HG02610 (cell line): ENCODE measurements around the gene DCAF8.
A peak's percentile ranks its signal among the peaks of the same experiment; 100 is the strongest.

Source experiments
- ATAC-seq: cut with Tn5 transposase; IDR thresholded peaks from one replicate; pipeline ENCODE4 v1.9.1; 2021; ENCODE audit warnings: mild to moderate bottlenecking, moderate library complexity; ENCODE audit not compliant: unreplicated experiment

DCAF8 gene

DNA sequence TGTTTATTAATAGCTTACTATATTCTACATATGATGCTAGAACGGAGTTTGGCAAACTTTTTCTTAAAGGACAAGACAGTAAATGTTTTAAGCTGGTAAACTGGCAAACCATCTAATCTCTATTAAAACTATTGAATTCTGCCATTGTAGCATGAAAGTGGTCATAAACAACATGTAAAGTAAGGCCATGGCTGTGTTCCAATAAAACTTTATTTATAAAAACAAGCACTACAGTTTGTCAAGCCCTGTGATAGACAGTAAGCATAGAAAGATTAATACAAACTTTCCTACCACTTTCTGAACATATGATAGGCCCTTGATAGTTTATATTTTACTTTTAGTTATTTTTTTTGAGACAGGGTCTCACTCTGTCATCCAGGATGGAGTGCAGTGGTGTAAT, 34.8 kb downstream of the DCAF8 start:
- no peak for ATAC-seq

DNA sequence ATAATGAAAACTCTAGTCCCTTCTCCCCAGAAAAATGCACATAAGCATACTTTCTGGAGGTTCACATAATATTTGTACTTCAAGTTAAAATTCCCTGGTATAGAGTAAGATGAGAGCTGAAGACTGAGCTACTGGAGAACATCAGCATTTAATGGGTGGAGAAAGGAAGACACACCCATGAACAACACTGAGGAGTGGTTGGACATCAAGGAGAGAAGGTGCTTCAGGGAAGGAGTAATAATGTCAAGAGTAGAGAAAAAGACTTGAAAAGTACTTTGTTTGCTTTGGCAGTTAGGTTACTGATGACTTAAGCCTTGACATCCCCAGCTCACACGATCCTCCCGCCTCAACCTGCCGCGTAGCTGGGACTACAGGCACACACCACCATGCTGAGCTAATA, 35.3 kb downstream of the DCAF8 start:
- peak; percentile 27 for ATAC-seq

DNA sequence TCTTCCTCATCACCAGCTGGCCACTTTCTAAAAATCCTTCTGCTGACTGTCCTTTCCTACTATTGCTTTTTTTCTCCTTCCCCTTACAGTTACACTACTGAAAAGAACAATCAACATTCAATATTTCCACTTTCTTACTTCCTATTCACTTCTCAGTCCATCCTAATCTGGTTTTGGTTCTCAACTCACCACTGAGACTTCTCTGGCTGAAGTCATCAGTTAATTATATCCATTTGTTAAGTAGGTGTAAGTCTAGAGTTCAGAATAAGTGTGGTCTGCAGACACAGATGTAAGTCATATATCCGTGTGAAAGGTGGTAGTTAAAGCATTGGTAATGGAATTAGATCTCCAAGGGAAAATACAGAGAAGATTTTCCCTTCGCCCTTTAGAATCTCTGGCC, 35.7 kb downstream of the DCAF8 start:
- peak; percentile 76 for ATAC-seq

DNA sequence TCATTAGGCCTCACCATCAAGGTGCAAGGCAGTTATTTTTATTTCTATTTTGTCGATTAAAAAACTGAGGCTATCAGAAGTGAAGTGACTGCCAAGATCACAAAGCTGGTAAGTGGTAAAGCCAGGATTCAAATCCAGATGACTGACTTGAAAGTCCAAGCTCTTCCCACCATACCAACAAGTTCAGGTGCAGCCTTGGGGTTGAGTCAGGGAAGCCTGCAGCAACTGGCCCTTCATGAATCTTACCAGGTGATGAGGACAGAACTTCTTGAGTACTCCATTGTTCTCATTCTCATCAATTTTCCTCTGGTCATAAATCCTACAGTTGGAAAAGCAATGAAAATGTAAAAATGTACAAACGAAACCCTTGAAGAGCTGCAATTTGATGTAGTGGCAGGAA, 37.0 kb downstream of the DCAF8 start:
- no peak for ATAC-seq

DNA sequence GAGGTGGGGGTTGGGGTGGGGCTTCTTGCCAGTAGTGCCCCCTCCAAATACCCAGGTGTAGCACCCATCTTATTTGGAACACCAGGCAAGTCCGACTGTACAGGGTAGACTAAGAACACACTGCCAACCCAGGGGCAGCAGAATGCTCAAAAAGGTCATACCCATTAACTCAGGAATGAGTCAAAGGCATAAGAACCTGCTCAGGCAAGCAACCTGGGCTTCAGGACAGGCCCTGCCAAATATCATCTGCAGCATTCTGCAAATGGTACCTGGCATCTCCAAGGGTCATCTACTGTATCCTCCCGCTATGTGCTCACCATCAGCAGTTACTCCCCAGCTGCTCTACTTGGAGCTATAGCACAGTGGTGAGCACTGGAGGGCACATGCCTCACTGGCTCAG, 37.7 kb downstream of the DCAF8 start:
- ATAC-seq, result no peak

DNA sequence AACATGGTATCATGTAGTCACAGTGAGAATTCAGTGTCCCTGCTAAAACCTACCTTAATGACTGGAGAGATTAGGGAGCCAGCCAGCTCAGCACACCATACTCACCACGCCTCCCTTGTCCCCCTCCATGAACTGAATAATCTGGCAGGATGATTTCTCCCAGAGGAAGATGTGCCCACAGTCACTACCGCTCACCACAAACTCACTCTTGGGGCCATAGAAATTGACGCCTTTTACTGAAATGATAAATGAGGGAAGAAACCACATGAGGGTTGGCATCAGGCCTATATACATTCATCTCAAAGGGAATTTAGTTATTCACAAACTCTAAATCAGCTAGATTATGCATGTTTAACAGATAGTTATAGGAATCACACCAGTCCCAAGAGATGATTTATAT, 39.8 kb downstream of the DCAF8 start:
- ATAC-seq, result no peak

DNA sequence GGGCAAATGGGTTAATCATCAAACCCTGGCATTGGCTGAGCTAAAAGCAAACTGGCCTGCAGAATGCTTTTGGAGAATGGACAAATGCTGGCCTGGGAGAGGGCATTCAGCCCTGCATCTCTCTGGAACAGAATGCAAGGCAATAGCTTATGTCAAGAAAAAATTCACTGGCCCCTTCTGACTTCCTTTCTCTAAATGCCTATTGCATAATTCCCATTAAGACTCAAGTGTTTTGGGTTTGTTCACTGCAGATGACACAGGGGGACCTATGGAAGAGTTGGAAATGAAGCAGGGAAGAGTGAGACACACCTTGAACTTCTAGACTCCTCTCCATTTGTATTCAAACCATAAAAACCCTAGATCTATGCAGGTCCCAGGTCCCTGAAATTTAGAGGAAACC, 41.3 kb downstream of the DCAF8 start:
- ATAC-seq, result no peak

DNA sequence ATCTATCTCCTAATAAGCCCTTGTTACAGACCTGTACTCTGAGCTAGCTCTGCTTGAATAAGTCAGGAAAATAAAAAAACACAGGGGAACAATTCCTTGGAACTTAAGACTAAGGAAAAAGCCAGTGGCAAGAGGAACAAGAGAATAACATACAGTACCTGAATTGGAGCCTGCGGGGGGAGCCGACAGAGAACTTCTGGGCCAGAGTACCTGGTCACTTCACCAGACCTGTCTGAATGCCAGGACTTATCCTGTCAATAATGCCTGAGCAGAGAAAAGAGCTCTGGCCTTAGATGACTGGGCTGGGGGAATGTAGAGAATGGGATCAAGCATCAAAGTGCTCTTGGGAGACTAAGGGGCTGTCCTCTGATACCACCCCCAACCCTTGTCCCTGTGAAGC, 42.0 kb downstream of the DCAF8 start:
- no peak for ATAC-seq

DNA sequence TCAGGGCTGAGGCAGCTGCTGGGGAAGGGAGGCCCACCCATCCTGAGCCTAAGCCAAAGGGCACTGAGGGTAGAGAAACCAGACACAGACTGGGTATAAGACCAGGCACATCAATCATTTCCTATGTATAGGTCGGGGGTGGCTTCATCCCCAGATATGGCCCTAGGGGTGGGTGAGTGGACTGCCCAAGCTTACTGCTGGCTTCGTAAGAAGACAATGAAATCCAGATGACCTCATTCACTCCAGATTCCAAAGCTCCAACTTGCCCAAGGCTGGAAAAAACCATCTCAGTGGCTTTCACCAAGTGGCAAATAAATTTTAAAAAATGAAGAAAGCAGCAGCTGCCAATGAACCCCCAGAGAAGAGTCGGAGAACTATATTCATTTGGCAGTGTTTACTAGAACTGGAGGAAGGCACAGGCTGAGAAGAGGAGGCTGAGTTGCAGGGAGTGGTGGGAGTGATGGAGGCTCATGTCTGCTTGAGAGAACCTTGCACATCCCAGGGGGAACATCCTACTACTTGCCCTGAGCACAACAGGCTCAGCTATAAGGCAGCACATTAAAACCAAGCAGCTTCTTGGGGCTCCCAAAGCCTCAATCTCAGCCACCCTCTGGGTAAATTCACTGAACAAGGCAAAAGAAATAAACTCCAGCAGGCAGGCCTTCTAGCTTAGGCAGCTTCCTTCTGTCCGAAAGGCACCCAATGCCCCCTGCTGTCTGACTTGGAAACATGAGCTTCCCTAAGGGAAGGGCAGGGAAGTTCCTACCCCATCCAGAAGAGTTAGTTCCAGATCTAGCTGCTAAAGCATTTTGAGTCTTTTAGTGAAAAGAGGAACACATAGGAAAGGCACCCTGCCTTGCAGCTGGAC, 43.1 kb downstream of the DCAF8 start:
- no peak for ATAC-seq

DNA sequence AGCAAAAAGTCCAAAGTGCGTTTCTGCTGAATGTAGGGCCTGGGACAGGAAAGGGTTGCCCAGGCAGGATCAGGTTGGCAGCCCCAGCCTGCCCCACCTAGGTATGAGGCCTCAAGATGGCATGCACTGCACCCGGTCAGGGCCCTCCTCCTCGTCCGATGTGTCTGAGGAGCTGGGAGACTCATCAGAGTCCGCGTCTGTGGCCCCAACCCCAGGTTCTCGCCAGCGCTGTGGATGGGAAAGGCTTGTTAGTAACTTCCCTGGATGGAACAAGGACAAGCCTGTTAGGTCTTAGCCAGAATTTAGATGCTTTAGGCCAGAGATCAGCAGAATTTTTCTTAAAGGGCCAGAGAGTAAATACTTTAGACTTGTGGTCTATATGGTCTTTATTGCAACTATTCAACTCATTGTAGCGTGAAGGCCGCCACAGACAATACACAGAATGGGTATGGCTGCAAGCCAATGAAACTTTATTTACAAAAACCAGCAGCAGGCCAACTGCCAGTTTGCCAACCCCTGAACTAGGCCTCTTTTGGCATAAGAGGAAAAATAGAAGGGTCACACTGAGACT, 44.8 kb downstream of the DCAF8 start:
- ATAC-seq, result no peak

DNA sequence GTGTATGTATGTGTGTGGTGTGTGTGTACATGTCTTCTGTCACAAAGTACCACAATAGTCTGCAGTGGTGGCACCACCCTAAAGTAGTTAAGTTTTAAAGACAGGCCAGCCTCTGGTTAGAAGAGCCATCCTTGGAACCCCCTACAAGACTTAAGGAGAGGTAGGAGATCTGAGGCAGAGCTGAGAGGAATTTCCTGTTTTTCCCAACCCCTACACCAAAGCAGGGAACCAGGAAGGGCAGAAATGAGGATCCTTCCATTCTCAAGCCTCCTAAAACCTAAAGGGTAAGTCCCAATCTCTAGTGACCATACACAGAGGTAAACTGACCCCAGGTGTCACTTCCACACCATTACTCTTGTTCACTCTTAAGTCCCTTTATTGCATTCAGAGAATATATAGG, 46.0 kb downstream of the DCAF8 start:
- no peak for ATAC-seq

DNA sequence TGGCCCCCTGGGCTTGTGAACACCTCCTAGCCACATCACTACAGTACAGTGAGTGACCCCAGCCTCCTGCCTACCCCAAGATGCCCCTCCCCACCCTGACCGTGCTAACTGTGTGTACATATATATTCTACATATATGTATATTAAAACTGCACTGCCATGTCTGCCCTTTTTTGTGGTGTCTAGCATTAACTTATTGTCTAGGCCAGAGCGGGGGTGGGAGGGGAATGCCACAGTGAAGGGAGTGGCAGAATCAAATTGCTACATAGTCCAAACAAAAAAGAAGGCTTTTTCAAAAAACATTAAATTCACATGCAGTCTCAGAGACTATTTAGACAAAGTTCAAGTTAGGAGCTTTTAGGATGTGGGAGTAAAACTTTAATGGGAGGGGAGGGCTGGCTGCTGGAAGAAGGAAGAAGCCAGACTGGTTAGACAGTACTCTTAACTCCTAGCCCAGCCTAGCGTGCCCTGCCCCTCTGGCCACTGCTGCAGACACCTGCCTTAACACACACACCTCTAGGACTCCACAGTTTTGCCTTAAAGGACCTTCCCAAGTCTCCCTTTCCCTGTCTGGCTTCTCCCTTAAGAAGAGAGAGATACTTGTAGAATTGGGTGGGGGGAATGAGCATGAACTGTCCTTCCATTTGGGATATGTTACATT, 47.7 kb downstream of the DCAF8 start:
- no peak for ATAC-seq

DNA sequence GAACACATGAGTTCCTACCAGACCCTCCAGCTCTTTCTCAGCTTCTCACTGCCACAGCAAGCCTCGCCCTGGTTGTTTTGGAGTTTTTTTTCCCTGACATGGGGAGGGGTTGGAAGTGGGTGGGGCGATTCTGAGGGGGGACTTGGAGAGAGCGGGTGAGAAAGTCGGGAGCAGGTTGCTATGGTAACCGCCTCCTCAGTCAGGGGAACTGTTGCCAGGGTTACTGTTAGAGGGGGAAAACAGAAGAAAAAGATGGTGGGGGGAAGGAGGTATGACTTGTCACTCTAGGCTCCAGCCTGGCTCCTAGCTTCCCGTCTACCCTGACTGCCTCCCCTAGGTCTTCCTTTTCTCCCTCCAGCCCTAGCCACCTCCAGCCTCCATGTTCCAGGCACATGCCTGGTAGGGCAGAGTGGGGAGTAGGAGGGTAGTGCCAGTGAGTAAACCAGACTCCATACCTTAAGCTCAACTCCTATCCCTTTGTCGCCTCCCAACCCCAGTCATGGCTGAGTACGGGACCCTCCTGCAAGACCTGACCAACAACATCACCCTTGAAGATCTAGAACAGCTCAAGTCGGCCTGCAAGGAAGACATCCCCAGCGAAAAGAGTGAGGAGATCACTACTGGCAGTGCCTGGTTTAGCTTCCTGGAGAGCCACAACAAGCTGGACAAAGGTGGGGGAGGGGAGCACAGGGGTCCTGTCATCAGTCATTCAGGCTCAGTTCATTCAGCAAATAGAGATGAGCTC, 51.1 kb downstream of the DCAF8 start:
- ATAC-seq, result no peak

DNA sequence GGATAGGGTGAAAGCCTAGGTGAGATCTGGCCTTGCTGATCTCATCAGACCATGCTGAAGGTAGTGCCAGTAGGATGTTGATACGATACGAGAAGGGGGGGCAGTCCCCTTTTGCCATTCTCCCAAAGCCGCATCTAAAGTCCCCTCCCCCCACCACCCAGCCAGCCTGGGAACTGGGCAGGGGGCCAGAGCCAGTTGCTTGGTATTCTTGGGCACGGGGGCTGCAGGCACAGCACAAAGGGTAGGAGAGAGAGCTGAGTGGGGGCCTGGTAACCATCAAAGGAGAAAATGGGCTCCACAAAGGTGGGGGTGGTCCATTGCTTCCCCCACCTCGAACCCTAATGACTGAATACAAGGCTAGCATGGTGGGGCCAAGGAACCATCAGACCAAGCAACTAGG, 51.8 kb downstream of the DCAF8 start:
- ATAC-seq, result no peak

DNA sequence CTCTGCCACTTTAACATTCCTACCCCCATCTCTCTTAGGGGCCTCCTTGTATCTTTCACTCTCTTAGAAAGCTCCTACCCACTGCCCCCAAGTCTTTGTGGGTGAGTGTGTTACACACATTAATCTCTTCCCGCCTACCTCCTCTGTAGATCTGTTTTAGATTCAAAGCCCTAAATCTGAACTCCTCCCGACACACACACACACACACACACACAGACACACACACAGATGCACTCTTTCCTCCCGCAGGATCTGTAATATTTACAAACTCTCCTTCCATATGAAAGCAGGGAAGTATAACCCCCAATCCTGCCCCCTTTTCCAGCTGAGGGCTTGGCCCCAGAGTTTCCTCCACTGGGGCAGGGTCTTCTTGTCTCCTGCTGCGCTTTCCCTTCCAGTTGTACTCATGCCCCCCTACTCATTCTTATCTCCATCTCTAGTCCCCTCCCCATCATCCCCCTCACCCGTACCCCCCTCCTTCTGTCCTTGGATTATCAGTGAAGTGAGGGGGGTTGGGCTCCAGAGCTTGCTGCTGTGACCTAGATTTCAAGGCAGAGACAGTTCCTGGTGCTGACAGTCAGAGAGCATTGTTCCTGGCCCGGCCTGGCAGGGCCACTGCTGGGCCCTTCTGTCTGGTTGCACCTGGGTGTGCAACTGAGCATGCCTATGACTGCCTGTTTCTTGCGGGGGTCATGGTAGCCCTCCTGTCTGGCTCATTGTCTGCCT, 52.9 kb downstream of the DCAF8 start:
- ATAC-seq, result no peak

DNA sequence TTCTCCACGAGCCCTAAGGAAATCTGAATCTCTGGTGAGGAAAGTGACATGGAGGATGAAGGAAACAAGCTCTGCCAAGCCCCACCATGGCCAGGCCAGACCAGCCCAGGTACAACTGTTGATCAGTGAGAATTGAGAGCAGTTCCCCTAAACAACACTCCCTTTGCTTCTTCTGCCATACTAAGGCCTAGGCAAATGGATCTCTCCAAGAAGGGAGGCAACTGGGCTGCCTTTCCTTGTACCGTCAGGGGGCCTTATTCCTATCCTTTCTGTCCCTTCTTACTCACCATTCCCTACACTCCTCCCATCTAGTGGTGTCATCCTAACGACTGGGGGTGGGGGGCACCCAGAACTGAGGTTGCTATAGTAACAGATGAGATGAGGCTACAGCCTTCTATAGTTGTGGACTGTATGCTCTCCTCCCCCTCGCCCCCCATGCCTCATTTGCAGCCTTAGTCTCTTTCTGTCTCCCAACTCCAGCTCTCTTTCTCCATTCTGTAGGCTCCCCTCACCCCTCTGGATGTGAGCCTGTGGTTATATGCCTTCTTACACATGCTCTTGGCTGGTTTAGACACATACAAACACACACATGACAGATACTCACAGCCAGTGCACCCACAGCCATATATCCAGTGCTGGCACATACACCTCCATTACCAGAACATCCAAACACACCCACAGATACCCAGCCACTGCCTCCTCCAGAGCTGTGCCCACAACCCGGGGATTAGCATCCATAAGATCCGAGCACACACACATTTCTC, 53.6 kb downstream of the DCAF8 start:
- no peak for ATAC-seq

DNA sequence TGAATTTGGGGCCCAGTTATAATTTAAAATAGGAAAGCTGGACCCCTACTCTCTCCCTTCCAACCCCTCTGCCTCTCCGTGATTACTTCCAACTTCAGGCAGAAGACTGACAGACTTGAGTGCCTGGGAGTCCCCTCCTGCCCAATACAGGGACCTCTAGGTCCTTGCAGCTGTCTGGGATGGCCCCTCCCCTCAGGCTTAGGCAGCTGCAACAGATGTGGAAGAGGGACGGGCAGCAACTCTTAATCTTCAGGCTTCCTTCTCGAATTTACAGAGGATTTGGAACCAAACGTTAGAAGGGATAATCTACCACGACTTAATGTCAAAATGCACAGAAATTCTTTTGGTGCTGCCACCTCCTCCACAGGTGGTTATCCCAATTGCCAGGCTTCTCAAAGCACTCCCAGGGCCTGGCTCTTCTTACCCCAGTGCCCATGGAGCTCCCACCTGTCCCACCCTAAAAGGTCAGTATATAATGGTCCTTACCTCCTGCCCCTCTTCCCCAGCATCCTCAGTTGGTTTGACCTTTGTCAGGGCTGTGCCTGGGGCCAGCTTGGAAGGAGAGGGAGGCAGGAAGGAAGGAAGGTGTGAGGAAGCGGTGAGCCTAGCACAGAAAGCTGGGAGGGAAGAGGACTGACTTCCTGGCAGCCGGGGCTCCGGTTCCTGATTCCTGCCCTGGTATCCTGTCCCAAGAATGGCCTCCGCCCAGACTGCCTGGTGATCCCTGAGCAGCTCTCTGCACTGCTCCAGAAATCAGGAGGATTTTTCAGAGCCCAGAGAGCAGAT, 54.4 kb downstream of the DCAF8 start:
- ATAC-seq, result no peak

DNA sequence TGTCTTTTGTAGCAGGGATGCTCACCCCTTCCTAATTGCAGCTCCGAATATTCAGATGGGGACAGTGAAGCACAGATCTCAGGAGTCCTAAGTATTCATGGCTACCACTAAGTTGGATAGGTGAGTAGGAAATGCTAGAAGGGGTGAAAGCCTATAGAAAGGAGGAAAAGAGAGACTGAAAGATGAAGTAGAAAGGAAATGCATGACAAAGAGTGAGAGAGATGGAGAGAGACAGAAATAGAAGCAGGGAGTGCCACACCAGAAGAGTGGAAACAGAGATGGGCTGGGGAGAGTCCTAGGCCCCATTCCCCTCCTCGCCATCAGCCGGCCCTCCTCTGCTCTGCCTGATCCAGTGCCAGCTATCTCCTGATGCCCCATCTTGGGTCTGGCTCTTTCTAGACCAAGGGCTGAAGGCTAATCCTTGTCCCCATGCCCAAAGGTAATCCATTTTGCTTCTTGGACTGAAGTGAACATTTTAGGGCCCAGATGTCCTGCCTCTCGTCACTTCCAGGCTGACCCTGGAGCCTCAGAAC, 55.2 kb downstream of the DCAF8 start:
- ATAC-seq, result no peak
